Amygdala (tissue), 56 donors: ENCODE measurements around the gene RBM25.
A peak's percentile ranks its signal among the peaks of the same experiment; 100 is the strongest.

Experiments used
- DNase-seq, 56 donors: peaks; one replicate each; lab custom pipeline; 2025; lab: John Stamatoyannopoulos, UW

The RBM25 gene

DNA sequence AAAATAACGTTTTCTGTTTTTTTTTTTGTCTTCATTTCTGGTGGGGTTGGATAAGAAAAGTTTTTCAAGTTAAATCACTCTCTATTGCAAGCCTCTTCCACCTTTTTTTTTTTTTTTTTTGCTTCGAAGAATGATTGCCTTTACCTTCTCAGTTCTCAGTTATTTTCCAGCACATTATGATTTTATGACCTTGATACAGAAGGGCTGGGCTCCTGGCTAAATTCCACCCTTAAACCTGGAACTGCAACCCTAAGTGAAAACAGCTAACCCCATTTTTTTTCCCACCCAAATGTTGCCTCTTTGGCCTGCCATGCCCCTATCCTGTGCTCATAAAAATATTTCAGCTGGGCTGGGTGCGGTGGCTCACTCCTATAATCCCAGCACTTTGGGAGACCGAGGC is 109.4 kb downstream of the RBM25 start:
- no peak for DNase-seq

DNA sequence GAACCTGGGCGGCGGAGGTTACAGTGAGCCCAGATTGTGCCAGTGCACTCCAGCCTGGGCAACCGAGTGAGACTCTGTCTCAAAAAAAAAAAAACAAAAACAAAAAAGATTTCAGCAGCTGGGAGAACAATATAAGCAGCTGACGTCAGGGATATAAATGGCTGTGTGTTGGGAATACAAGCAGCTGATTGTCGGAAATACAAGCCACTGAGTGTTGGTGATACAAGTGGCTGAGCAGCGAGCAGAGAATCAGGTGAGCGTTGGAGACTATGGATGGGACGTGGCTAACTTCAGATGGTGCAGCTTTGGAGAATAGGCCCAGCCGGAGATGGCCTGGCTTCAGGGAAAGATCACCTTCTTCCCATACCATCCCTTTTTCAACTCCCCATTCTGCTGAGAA is 109.9 kb downstream of the RBM25 start:
- DNase-seq = peak in 50 of 56 donors; percentile 4 to 84 (median 54)

DNA sequence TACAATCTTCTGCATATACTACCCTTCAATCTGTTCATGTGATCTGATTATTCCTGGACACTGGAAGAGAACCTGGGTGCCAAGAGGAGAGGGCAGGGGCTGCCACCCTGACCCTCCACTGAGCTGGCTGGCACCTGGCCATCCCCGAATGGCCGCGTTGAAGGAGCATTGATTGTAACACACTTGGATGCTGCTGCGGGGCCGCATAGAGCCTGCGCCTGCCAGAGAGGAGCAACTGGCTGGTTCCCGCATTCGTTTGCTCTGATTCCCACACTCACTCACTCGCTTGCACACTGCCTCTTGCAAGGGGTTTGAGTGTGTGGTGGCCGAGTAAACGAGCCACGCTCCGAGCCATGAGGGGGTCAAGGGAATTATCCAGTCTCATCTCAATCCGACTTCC is 110.4 kb downstream of the RBM25 start:
- DNase-seq = peak in 37 of 56 donors; percentile 2 to 61 (median 40)

DNA sequence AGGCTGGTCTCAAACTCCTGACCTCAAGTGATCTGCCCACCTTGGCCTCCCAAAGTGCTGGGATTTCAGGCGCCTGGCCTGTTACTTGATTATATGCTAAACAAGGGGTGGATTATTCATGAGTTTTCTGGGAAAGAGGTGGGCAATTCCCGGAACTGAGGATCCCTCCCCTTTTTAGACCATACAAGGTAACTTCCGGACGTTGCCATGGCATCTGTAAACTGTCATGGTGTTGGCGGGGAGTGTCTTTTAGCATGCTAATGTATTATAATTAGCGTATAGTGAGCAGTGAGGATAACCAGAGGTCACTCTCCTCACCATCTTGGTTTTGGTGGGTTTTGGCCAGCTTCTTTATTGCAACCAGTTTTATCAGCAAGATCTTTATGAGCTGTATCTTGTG is 111.5 kb downstream of the RBM25 start:
- DNase-seq = peak in 1 of 56 donors; percentile 2

DNA sequence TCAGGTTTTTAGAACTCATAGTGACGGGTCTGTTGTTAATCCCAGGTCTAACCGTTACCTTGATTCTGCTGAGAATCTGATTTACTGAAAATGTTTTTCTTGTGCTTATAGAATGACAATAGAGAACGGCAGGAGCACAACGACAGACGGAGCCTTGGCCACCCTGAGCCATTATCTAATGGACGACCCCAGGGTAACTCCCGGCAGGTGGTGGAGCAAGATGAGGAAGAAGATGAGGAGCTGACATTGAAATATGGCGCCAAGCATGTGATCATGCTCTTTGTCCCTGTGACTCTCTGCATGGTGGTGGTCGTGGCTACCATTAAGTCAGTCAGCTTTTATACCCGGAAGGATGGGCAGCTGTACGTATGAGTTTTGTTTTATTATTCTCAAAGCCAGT is 112.4 kb downstream of the RBM25 start:
- DNase-seq = no peak

DNA sequence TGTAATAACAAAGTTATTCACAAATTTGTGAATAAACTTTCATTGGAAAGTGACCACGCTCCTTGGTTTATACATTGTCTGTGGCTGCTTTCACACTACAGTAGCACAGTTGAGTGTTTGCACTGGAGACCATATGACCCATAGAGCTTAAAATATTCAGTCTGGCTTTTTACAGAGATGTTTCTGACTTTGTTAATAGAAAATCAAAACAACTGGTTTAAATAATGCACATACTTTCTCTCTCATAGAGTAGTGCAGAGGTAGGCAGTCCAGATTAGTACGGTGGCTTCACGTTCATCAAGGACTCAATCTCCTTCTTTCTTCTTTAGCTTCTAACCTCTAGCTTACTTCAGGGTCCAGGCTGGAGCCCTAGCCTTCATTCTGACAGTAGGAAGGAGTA is 114.2 kb downstream of the RBM25 start:
- DNase-seq = no peak

DNA sequence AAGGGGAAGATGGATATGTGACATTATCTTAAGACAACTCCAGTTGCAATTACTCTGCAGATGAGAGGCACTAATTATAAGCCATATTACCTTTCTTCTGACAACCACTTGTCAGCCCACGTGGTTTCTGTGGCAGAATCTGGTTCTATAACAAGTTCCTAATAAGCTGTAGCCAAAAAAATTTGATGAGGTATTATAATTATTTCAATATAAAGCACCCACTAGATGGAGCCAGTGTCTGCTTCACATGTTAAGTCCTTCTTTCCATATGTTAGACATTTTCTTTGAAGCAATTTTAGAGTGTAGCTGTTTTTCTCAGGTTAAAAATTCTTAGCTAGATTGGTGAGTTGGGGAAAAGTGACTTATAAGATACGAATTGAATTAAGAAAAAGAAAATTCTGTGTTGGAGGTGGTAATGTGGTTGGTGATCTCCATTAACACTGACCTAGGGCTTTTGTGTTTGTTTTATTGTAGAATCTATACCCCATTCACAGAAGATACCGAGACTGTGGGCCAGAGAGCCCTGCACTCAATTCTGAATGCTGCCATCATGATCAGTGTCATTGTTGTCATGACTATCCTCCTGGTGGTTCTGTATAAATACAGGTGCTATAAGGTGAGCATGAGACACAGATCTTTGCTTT is 114.9 kb downstream of the RBM25 start:
- no peak for DNase-seq
